Measurements from ENCODE around the gene SELENOV. TPM values are rescaled to one million over a fixed set of nuclear protein-coding genes. Genes with fewer than 3 reads are reported as not detected.

SELENOV gene
- total and polyA plus RNA-seq, 9 of the 15 experiments (the other 6 are each of a cell fraction or from before 2014, with no cell fraction given): 0.04 to 0.09 (median 0.06) TPM; not detected in 4

- TF ChIP-seq ZBTB2 (IDR thresholded peaks at IDR 0.05) (no peak), ZNF3 (CRISPR knock-in tag; IDR thresholded peaks at IDR 0.05) (no peak), ZBTB7A (IDR thresholded peaks at IDR 0.05; ENCODE audit: borderline replicate concordance, control insufficient read depth, low read depth, low read length) (peak; percentile 66; the same call in 1 of the 2 replicates), KLF13 (tag; IDR thresholded peaks at IDR 0.05; ENCODE audit: borderline replicate concordance, low read depth) (no peak), ZNF232 (CRISPR knock-in tag; IDR thresholded peaks at IDR 0.05) (no peak), ZNF165 (CRISPR knock-in tag; IDR thresholded peaks at IDR 0.05; ENCODE audit: borderline replicate concordance) (no peak)
Measured at GRCh38 chr19:39514840-39515550, at the start of gene SELENOV (continued).

- no peaks in the 10 kb centered on the region for H3K27me3 ChIP-seq (ENCODE audit: control insufficient read depth in 2 of 2, insufficient read depth in 2 of 2, low read length in 2 of 2)
- H3K36me3 ChIP-seq (ENCODE audit: control insufficient read depth, insufficient read depth, low read length): peaks cover 78% of the 10 kb centered on the region
- H3K9me3 ChIP-seq (replicated peaks; ENCODE audit: control insufficient read depth, insufficient read depth, low read depth, low read length): no peaks in the 10 kb centered on the region
- H3K4me1 ChIP-seq (replicated peaks in 1 of 2; ENCODE audit: control insufficient read depth in 2 of 2, insufficient read depth in 2 of 2, low read length in 2 of 2): no peaks in the 10 kb centered on the region
- FAIRE-seq (no peak), ATAC-seq (no peak), DNase-seq (ENCODE audit: extremely low read depth in 1 of 4, low spot score in 3 of 4) (no peak)
- ChIA-PET CTCF (ENCODE audit: low intra/inter-chr PET ratio) (no interaction called here), POLR2A (interaction anchor here (0.7 to 1.0 kb wide), 2 partner anchors 23 to 43 kb away, joined by 3 read pairs; no protein-coding TSS in a partner anchor)
- intact Hi-C loops (cut with micrococcal nuclease): no loop called here
- no peak overlapping the region for H3K4me3 ChIP-seq
- H3K9me1 ChIP-seq (ENCODE audit: control insufficient read depth, insufficient read depth, low read length): no peaks in the 10 kb centered on the region
- in situ Hi-C loops (cut with MboI): no loop called here
- H3K79me2 ChIP-seq (ENCODE audit: control insufficient read depth, insufficient read depth, low read length): no peaks in the 10 kb centered on the region
- no peaks in the 10 kb centered on the region for H4K20me1 ChIP-seq (replicated peaks; ENCODE audit: control insufficient read depth, insufficient read depth, low read length)
- peak overlapping the region in 1 of 2 experiments; percentile 51; a peak in 2 of 4 replicates for H3K9ac ChIP-seq (ENCODE audit: insufficient read depth in 1 of 2, low read depth in 2 of 2, low read length in 2 of 2)
- H2AFZ ChIP-seq (ENCODE audit: low read depth, low read length): no peak overlapping the region
- no peak overlapping the region for H3K4me2 ChIP-seq (ENCODE audit: insufficient read depth, low read length)
- H3K27ac ChIP-seq (ENCODE audit: extremely low read depth, low read depth, low read length): no peak overlapping the region
- 95% methylated on average over 17 of the region's 18 CpGs for WGBS (ENCODE audit: insufficient coverage, low coverage, missing lambda C conversion rate)
- no TSS peak for BruUV-seq (replicated peaks)
- TF ChIP-seq SREBF2 (CRISPR knock-in tag; IDR thresholded peaks at IDR 0.05) (no peak), REST (IDR thresholded peaks at IDR 0.05; ENCODE audit: borderline replicate concordance) (no peak), REST (CRISPR knock-in tag; IDR thresholded peaks at IDR 0.05; ENCODE audit: low read depth) (no peak), ZNF354B (CRISPR knock-in tag; IDR thresholded peaks at IDR 0.05) (no peak)
Measured at GRCh38 chr19:39465956-39466747, 48.8 kb upstream of the SELENOV start.

All from K562 (cell line).